GM19372 (cell line): ENCODE data around the gene PTPRR.

Experiments used
- ATAC-seq: cut with Tn5 transposase; IDR thresholded peaks from one replicate; pipeline ENCODE4 v1.9.1; 2021; ENCODE audit warnings: mild to moderate bottlenecking, low read depth, moderate library complexity; ENCODE audit not compliant: unreplicated experiment

PTPRR gene

DNA sequence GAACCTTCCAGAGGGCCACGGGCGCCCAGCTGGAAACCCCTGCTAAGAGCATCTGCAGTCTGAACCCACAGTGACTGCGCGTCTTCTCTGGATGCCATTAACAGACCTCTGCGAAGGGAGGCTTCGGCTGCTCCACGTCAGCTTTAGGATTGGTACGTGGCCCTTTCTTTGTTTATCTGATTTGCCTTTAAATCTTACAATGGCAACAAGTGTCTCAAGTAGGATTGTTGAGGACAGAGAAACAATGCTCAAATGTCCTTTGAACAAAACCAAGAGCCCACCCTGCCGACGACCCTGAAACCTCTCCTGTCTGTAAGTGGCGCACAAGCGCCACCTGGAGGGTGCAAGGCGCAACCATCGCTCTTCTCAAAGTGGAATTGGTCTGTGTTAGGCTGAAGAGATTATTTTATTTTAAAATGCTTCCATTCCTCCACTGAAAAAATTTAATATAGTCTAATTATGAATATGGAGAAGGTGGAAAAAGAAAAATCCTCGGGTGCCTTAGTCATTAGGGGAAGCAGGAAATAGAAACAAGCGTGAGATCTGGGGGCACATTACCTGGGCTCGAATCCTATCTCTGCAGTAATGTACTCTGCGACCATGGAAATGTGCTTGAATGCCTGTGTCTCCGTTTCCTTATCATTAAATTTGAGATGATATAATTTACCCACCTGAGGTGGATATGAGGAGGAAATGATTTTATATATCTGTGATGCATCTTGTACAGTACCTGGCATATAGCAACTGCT lies 200.7 kb downstream of the PTPRR start:
- ATAC-seq, result peak; percentile 64

DNA sequence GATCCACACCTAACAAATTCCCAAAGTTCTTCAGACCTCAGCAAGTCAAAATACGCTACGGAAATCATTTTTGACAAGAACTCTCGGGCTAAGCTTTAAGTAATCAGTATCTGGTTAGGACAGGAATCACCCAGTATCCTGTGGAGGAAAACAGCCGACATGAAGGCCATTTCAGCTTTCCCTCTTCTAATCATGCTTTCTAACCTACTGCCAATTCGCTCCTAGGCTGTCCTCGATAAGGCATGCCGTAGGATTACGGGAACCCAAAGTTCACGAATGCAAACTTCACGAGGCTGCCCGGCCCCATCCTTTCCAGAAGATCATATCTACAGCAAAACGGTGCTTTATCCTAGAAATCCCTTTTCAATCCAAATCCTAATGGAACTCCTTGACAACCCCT lies 201.5 kb downstream of the PTPRR start:
- no peak for ATAC-seq

DNA sequence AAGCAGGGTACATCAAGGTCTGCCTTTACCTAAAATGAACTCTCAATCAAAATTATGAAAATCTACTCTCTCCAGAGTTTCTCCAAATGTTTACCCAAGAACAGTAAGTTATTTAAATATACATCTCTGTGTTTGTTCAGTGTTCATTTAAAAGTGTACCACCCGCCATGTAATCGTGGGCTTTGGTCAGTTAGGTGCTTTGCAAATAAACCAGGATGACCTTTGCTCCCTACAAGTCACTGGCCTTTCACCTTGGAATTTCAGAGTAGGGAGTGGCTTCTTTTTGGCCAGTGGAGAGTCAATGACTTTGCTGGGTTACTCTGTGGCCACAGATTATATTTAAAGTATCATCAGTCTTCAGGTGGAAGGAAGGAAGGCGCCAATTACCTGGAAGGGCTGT lies 208.7 kb downstream of the PTPRR start:
- ATAC-seq, result no peak

DNA sequence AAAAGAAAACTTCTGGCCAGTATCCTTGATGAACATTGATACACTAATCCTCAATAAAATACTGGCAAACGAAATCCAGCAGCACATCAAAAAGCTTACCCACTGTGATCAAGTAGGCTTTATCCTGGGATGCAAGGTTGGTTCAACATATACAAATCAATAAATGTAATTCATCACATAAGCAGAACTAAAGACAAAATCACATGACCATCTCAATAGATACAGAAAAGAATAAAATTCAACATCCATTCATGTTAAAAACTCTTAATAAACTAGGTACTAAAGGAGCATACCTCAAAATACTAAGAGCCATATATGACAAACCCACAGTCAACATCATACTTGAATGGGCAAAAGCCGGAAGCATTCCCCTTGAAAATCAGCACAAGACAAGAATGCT lies 211.5 kb downstream of the PTPRR start:
- no peak for ATAC-seq

DNA sequence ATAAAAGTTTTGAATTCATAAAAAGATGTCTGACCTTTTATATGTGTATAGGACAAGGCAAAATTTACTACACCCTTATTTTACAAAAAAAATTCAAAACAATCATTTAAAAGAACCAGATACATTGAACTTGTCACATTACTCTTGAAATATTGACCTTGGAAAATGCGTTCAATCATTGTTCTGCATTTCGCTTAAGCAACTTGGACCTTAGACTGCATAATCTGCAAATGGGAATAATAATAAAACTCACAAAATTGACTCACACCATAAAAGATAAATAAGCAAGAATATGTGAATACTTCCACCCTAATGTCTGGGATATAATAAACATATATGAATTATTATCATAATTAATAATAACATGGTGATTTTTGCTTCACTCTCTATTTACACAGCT lies 213.9 kb downstream of the PTPRR start:
- ATAC-seq, result no peak

DNA sequence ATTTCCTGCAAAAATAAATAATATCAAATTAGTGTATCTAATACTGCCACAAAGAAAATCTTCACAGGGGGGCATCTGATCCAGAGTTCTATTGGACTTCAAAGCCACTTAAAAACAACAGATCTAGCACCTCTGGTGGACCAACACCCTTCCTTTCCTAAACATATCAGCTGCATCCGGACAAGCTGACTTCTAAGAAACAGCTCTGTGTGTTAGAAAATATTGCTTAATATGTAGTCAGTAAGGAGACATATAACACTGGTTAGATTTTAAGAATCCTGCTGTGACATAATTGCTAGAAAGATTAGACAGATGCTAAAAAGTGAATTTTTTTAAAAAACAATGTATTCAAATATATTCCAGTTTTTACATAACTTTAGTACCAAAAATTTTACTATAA lies 222.2 kb downstream of the PTPRR start:
- no peak for ATAC-seq

DNA sequence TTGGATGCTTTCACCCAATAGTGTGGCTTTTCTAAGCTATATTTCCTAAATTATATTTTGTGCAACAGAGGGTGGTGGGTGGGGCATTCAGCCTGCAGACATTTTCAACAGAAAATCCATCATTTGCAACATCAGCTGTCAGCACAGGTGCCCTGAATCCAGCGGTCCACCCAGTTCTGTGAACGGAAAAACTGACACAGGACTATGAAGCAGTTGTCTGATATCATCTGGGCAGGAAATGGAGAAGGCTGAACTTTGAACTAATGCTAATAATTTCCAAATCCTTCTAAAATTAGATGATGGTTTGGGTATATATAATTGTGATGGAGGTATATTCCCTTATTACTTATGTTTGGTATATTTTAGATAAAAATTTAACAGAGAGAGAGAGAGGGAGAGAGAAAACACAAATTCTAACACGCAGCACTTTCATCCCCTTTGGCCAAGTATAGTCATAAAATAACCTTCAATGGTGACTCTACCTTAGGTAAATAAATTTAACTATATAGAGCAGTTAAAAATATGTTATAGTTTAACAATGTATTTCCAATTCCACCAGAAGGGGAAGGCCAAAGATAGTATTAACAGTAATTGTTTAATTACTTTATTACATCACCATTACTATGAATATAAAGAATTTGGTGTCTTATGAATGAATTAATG lies 225.0 kb downstream of the PTPRR start:
- ATAC-seq, result no peak

DNA sequence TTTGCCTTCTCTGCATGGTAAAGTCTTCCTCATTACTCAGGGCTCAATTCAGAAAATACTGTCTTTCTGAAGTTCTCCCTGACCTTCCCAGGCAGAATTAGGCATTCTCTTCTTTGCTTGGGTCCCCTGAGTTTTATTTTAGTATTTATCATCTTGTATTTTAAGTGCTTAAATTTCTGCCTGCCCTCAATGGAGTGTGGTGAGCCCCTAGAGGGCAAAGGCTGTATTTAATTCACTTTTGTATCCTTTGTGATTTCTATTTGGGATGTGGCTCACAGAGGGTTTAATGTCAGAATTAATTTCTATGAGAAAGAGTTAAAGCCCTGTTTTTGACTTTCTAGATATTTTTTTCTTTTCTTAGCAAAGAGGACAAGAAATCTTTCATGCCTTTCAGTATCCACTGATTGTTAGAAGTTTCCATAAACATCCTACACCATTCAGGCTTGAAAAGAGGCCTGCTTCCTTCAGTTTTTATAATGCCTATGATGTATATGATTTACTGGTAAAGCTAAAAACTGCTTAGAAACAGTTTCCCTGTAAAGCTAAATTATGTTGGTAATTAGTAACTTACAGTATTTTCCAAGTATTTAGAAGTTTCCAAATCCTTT lies 227.8 kb downstream of the PTPRR start:
- no peak for ATAC-seq

DNA sequence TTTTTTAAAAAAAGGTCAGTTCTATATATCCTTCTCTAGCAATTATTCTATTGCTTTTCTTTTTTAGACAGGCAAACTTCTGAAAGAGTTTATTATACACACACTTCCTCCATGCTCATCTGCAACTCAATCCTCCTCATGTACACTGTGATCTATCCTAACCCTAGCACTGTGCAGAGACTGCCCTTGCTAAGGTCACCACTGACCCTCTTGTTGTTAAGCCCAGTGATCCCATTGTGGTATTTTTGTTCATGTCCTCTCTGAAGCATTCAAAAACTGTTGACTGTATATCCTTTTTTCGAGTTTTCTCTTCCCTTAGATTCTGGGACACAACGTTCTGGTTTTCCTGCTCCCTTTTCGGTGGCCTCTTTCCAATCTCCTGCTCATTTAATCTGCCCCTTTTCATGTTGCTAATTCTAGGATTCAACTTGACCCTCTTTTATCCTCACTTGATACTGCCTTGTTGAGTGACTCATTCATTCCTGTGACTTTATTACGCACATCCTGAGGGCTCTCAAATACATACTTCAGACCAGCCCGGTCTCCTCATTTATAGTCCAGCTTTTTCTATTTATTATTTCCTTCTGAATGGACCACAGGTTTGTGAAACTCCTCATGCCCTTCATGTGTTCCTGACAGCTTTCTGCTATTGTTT lies 229.4 kb downstream of the PTPRR start:
- ATAC-seq, result no peak

DNA sequence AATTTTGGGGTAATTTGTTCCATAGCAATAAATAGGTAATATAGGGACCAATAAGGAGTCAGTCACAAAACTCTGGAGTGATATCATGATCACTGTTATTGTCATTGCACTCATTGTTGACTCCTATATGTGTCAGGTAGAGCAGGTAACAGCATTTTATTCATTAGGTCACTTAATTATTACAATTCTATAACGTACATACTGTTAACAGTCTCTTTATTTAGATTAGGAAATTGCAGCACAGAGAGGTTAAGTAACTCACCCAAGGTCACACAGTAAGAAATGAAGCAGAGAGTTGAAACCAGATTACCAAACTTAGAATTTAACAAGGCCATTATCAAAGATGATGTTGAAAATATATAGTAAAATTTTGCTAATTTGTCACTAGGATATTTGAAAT lies 233.6 kb downstream of the PTPRR start:
- no peak for ATAC-seq

DNA sequence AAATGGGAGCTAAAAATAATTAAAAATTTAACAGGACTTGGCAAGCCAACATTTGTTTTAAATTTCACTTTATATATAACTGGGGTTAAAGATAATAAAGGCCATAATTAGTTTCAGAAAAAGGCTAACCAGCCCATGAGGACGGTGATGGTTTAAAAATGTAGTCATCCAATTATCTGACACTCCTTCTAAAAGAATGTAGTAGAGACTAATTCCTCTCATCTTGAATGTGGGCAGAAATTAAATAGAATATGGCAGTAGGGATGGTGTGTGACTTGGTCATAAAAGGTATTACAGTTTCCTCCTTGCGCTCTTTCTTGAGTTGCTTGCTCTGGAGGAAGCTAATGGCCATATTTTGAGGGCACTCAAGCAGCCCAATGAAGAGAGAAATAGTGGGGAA lies 234.2 kb downstream of the PTPRR start:
- ATAC-seq, result no peak

DNA sequence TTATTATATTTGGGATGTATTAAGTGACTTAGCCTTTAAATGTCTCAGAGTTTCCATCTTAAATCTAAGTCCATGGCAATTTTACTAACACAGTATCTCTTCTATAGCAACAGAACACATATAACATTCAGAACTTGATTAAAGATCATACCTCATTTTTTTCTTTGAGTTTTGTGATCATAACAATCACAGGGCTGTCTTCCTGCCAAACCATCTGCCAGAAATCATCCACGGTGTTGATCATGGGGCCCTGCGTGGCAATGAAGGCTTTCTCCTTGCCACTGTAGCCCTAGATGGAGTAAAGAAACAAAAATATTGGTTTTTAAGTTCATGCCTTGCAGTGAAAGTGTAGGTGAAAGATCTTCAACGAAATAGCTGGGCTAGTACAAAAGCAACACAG lies 236.6 kb downstream of the PTPRR start:
- no peak for ATAC-seq

DNA sequence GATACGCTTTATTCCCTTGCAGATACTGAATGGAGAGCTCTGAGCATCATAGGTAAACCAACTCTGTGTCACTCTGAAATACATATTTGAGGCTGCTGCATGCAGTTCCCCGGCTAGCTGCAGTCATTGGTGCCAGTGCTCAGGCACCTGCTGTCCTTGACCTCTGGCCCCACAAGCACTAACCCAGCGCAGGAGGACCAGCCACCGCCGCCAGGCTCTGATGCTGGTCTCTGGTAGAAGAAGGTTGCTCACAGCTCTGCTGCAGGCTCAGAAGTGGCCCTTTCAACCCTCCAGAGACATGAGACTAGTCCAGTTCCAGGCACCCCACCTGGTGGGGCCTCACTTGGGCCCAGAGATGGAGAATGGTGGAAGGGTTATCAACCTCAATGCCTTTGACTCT lies 248.8 kb downstream of the PTPRR start:
- no peak for ATAC-seq

DNA sequence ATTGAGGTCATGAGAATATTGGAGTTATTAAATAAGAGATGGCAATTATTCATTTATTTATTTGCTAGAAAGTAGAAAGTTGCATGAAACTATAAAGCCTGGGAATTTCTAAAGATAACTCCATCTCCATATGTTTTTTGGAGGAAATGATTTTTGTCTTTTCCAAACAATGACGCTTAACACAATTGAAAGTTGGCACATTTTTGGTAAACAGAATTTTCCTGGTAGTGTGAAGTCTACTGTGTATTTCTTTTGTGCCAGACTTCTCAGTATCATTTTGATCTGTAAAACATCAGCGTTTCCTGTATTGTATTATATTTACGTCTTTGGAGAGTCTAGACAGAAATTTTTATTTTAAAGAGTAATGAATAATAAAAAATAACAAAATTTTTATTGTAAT lies 249.6 kb downstream of the PTPRR start:
- no peak for ATAC-seq

DNA sequence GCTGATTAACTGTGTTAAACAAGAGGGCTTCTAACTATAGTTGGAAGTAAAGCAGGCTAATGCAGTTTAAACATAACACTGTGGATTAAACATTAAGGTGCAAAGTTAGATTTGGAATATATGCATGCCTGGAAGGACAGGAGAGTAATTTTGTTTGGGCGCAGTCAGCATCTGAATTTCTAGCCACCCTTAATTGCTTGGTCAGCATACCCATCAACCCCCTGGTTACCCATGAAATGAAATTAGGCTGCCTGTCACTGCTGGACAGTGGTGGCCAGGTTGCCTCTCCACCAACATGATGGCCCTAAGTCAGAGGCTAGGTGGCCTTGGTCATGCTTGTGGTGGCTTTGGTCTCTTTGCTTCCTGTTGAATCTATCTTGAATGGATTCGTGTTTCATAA lies 253.3 kb downstream of the PTPRR start:
- no peak for ATAC-seq

DNA sequence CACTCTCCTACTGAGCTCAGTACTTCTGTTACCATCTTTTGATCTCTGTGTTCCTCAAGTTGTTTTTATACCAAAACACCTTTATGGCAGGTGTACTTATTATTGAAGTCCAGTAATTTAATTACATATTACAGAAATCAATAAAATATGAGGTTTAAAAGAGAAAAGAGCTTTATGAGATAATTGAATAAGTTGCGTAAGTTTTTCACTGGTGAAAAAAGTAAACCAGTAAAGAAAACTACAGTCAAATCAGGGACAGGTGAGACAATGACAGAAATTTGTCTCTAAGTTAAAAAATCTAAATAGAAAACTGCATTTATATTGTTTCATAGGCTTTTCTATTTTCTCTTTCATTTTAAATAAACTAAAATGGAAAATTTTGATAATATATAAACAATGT lies 254.2 kb downstream of the PTPRR start:
- no peak for ATAC-seq

DNA sequence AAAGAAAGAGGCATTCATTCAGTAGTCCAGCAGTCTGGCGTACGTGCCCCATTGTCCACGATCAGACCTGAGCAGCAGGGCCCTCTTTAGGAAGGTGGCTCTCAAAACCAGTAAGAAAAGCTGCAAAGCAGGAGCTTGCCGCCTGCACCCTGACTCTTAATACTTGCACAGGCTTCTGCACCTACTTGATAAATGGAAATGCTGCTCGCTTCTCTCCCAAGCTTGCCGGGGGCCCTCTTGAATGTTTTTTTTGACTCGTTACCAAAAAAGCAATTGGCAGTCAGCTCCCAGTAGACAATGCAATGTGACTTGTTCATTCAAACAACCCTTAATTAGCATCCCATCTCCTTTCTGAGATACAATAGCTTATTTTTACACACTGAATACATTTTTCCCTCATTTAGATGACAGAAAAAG lies 256.1 kb downstream of the PTPRR start:
- no peak for ATAC-seq

DNA sequence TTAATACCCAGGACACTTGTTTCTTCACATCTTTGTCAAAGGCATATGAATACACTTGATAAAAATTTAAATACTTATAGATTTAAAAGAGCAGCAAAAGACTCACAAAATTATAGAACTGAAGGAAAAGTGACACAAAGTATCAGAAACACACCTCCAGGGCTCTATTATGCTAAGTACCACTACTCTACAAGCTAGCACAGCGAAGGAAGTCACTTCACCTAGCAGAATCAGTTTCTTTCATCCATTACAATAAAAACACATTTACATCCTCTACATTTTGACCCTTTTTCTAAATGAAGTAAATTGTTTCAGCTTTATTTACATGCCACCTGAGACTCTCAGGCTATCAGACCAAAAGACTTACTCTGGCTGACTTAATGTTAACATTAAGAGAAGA lies 256.7 kb downstream of the PTPRR start:
- no peak for ATAC-seq

DNA sequence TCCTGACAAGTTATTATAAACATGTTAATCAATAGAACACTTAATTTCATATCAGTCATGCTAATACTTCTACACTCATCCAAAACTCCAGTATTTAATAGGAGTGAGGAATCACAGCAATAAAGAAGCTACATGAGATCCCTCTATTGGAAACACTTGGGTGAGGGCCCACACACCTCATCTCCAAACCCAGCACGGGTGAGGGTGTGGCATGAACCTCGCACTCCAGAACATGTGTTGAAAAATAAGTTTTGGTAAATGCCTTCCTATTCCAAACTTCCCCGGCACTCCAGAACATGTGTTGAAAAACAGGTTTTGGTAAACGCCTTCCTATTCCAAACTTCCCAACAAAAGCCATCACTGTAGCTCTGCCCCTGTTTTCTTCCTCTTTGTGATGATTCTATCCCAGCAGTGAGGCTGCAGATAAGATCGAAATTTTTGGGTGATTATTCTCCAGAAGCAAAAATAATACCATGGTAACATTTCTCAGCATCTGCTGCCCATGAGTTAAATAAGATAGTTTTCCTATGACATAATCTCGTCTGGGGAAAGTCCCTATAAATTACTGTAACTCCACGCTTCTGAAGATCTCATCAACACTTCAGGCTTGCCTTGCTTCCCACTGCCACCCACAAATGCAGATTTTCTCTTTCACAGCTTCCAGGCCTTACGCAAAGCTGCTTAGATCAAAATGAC lies 258.9 kb downstream of the PTPRR start:
- no peak for ATAC-seq

DNA sequence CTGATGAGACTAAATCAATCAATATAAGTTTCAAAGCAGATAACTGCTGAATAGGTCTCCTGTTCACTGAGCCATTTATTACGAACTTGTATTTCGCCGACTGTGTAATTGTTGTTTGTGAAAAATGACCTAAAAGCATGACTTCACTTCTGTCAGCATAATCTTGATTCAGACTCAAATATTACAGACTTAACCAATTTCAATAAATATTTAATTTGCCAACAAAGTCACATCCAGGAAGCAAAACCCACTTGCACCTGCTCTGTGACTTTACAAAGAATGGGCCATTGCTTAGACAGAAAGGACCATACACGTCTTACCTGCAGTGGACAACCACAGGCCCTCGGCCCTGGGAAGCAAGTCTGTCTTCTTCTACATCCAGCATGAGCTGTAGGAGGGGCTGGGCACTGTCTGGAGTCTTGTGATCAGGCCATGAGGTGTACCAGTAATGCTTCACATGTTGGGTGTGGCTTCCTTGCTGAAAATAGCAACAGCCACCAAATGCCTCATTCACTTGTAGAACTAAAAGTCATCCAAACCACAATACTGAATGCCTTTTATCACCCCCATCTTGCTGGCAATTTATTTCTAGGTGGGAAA lies 259.8 kb downstream of the PTPRR start:
- no peak for ATAC-seq
